ENCODE data around the gene TENT4B. TPM values are rescaled to one million over a fixed set of nuclear protein-coding genes. Genes with fewer than 3 reads are reported as not detected.

Gene TENT4B
- total RNA-seq, 2 donors from 2014 or later, result 12.8 to 14.1 TPM

- peaks cover 2% of the 10 kb centered on the region for H3K9me3 Mint-ChIP-seq
- H3K4me1 Mint-ChIP-seq, result peaks cover 18% of the 10 kb centered on the region
- Histone ChIP-seq H3K4me3 (ENCODE audit: low read length) (no peak overlapping the region), H3K36me3 (ENCODE audit: control insufficient read depth, insufficient read depth, low read length) (no peaks in the 10 kb centered on the region), H3K4me1 (ENCODE audit: control insufficient read depth, insufficient read depth, low read length) (peaks cover 8% of the 10 kb centered on the region), H3K9ac (ENCODE audit: extremely low read depth, low read length, poor library complexity, severe bottlenecking) (no peak overlapping the region), H3K27me3 (ENCODE audit: control insufficient read depth, insufficient read depth, low read length, poor library complexity, severe bottlenecking) (no peaks in the 10 kb centered on the region), H3K9me3 (ENCODE audit: control insufficient read depth, low read length) (no peaks in the 10 kb centered on the region), H3K27ac (ENCODE audit: low read depth, low read length) (no peak overlapping the region)
- WGBS, 2 experiments (ENCODE audit: insufficient coverage in 1 of 2, insufficient read length in 1 of 2), result 100% methylated on average over 1 of the region's 1 CpG; no CpG with 5 or more reads in 1 of the 2 experiments
- peaks cover 2% of the 10 kb centered on the region for H3K27me3 Mint-ChIP-seq (ENCODE audit: insufficient read depth)
- DNase-seq, result no peak
- TF ChIP-seq CTCF (conservative IDR thresholded peaks at IDR 0.05), result no peak
- H3K27ac Mint-ChIP-seq, result no peak overlapping the region
- H3K4me3 Mint-ChIP-seq, result no peak overlapping the region
- peaks cover 5% of the 10 kb centered on the region for H3K36me3 Mint-ChIP-seq (ENCODE audit: low read depth)
Observed at GRCh38 chr16:50256604-50257003, 103.5 kb downstream of the TENT4B start.

- DNase-seq, result peak; percentile 17
- Histone ChIP-seq H3K9me3 (ENCODE audit: control insufficient read depth, low read length) (no peaks in the 10 kb centered on the region), H3K27me3 (ENCODE audit: control insufficient read depth, insufficient read depth, low read length, poor library complexity, severe bottlenecking) (no peaks in the 10 kb centered on the region), H3K36me3 (ENCODE audit: control insufficient read depth, insufficient read depth, low read length) (no peaks in the 10 kb centered on the region), H3K9ac (ENCODE audit: extremely low read depth, low read length, poor library complexity, severe bottlenecking) (no peak overlapping the region), H3K4me3 (ENCODE audit: low read length) (no peak overlapping the region), H3K27ac (ENCODE audit: low read depth, low read length) (no peak overlapping the region), H3K4me1 (ENCODE audit: control insufficient read depth, insufficient read depth, low read length) (peaks cover 4% of the 10 kb centered on the region)
- peaks cover 5% of the 10 kb centered on the region for H3K36me3 Mint-ChIP-seq (ENCODE audit: low read depth)
- no peak for TF ChIP-seq CTCF (conservative IDR thresholded peaks at IDR 0.05)
- H3K9me3 Mint-ChIP-seq, result peaks cover 2% of the 10 kb centered on the region
- no peak overlapping the region for H3K4me3 Mint-ChIP-seq
- H3K27me3 Mint-ChIP-seq (ENCODE audit: insufficient read depth), result peaks cover 2% of the 10 kb centered on the region
- peaks cover 16% of the 10 kb centered on the region for H3K4me1 Mint-ChIP-seq
- H3K27ac Mint-ChIP-seq, result no peak overlapping the region
- WGBS, 2 experiments (ENCODE audit: insufficient coverage in 1 of 2, insufficient read length in 1 of 2), result 92 to 96% methylated on average over 6 to 9 of the region's 9 CpGs
Observed at GRCh38 chr16:50257876-50258275, 104.8 kb downstream of the TENT4B start.

- H3K9ac ChIP-seq (ENCODE audit: extremely low read depth, low read length, poor library complexity, severe bottlenecking), result no peak overlapping the region
- H3K27ac ChIP-seq (ENCODE audit: low read depth, low read length), result peak overlapping the region; percentile 4
- WGBS, 2 experiments (ENCODE audit: insufficient coverage in 1 of 2, insufficient read length in 1 of 2), result 54 to 80% methylated on average over 5 to 23 of the region's 23 CpGs
- no peak overlapping the region for H3K27ac Mint-ChIP-seq
- H3K4me1 ChIP-seq (ENCODE audit: control insufficient read depth, insufficient read depth, low read length), result no peaks in the 10 kb centered on the region
- H3K36me3 Mint-ChIP-seq (ENCODE audit: low read depth), result peaks cover 5% of the 10 kb centered on the region
- H3K9me3 Mint-ChIP-seq, result peaks cover 2% of the 10 kb centered on the region
- TF ChIP-seq CTCF (conservative IDR thresholded peaks at IDR 0.05), result no peak
- peaks cover 15% of the 10 kb centered on the region for H3K4me1 Mint-ChIP-seq
- H3K9me3 ChIP-seq (ENCODE audit: control insufficient read depth, low read length), result no peaks in the 10 kb centered on the region
- peaks cover 2% of the 10 kb centered on the region for H3K27me3 Mint-ChIP-seq (ENCODE audit: insufficient read depth)
- H3K4me3 Mint-ChIP-seq, result no peak overlapping the region
- no peaks in the 10 kb centered on the region for H3K36me3 ChIP-seq (ENCODE audit: control insufficient read depth, insufficient read depth, low read length)
- no peaks in the 10 kb centered on the region for H3K27me3 ChIP-seq (ENCODE audit: control insufficient read depth, insufficient read depth, low read length, poor library complexity, severe bottlenecking)
- DNase-seq, result peak; percentile 63
- H3K4me3 ChIP-seq (ENCODE audit: low read length), result no peak overlapping the region
Observed at GRCh38 chr16:50259334-50260205, 106.5 kb downstream of the TENT4B start.
